ENCODE data around the gene SUOX.
A peak's percentile ranks its signal among the peaks of the same experiment; 100 is the strongest.

Gene SUOX

GRCh38 chr12:55965941-55966407, 31.1 kb upstream of the SUOX start, which contains the start of gene PMEL:
TSS of gene PMEL (minus strand) at chr12:55966042. CDS start at chr12:55966011, 31 bp downstream.
- DNase-seq (ENCODE audit: low read depth) = peak; percentile 18
- peak within 1 kb of the TSS; percentile 87 for H3K4me3 ChIP-seq (ENCODE audit: low read depth, low read length)
- TF ChIP-seq, protein P1, sequence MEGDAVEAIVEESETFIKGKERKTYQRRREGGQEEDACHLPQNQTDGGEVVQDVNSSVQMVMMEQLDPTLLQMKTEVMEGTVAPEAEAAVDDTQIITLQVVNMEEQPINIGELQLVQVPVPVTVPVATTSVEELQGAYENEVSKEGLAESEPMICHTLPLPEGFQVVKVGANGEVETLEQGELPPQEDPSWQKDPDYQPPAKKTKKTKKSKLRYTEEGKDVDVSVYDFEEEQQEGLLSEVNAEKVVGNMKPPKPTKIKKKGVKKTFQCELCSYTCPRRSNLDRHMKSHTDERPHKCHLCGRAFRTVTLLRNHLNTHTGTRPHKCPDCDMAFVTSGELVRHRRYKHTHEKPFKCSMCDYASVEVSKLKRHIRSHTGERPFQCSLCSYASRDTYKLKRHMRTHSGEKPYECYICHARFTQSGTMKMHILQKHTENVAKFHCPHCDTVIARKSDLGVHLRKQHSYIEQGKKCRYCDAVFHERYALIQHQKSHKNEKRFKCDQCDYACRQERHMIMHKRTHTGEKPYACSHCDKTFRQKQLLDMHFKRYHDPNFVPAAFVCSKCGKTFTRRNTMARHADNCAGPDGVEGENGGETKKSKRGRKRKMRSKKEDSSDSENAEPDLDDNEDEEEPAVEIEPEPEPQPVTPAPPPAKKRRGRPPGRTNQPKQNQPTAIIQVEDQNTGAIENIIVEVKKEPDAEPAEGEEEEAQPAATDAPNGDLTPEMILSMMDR (conservative IDR thresholded peaks at IDR 0.05; ENCODE audit: low read depth, low read length) = no peak

DNA sequence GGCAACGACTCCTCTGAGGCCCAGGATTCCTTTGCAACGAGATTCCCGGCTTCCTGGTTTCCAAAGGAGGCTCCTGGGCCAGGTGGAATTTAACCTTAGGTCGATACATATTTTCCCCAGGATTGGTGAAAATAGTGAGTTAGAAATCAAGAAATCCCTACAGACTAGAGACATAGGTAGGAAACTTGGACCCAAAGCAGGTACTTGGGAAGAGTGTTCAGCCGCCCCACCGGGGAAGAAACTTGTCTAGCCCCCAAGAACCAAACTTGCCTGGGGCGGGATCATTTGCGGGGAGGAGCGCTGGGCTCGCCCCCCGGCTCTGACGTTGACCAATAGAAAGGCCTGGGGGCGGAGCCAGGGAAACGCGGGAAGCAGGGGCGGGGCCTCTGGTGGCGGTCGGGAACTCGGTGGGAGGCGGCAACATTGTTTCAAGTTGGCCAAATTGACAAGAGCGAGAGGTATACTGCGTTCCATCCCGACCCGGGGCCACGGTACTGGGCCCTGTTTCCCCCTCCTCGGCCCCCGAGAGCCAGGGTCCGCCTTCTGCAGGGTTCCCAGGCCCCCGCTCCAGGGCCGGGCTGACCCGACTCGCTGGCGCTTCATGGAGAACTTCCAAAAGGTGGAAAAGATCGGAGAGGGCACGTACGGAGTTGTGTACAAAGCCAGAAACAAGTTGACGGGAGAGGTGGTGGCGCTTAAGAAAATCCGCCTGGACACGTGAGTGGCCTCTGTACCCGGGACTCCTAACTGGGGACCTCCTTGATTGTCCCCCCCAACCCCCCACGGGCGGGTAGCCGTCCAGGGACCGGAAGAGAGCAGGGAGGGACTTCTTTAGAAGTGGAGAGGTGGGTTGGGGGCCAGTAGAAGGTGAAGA, 30.4 kb upstream of the SUOX start, which contains the start of gene CDK2:
Gene CDK2, plus strand, starts transcription at position 423 of the 874 bp plus-strand sequence. Its CDS starts 179 bp downstream, at position 602.
- TF ChIP-seq, protein P1 (conservative IDR thresholded peaks at IDR 0.05; ENCODE audit: low read depth, low read length) = no peak
- peak; percentile 71 for DNase-seq (ENCODE audit: low read depth)
- peak within 1 kb of the TSS; percentile 87 for H3K4me3 ChIP-seq (ENCODE audit: low read depth, low read length)

DNA sequence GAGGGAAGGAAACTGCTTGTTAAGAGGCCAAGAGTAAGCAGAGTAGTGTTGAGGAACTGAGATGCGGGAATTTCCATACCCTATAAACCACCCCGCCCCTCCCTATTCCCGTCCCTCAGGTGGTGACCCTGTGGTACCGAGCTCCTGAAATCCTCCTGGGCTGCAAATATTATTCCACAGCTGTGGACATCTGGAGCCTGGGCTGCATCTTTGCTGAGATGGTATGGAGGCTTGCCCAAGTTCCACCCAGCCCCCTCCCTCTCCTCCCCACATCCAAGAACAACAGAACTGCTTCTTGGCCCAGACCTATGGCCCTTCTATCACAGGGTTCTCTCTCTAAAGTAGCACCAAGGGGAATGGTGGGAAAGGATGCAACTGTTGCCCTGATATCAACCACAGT, 27.7 kb upstream of the SUOX start:
- no peak for DNase-seq (ENCODE audit: low read depth)
- TF ChIP-seq, protein P1 (conservative IDR thresholded peaks at IDR 0.05; ENCODE audit: low read depth, low read length) = no peak
- H3K4me3 ChIP-seq (ENCODE audit: low read depth, low read length) = no peak overlapping the region

GRCh38 chr12:55970775-55971174, 26.3 kb upstream of the SUOX start:
- no peak overlapping the region for H3K4me3 ChIP-seq (ENCODE audit: low read depth, low read length)
- TF ChIP-seq, protein P1 (conservative IDR thresholded peaks at IDR 0.05; ENCODE audit: low read depth, low read length) = no peak
- peak; percentile 40 for DNase-seq (ENCODE audit: low read depth)

DNA sequence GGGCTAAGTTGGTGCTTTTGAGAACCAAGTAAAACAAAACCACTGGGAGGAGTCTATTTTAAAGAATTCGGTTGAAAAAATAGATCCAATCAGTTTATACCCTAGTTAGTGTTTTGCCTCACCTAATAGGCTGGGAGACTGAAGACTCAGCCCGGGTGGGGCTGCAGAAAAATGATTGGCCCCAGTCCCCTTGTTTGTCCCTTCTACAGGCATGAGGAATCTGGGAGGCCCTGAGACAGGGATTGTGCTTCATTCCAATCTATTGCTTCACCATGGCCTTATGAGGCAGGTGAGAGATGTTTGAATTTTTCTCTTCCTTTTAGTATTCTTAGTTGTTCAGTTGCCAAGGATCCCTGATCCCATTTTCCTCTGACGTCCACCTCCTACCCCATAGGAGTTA, 25.0 kb upstream of the SUOX start:
- peak; percentile 87 for DNase-seq (ENCODE audit: low read depth)
- TF ChIP-seq, protein P1 (conservative IDR thresholded peaks at IDR 0.05; ENCODE audit: low read depth, low read length) = no peak

GRCh38 chr12:55972456-55972855, 24.6 kb upstream of the SUOX start:
- DNase-seq (ENCODE audit: low read depth) = no peak
- peak overlapping the region; percentile 74 for H3K4me3 ChIP-seq (ENCODE audit: low read depth, low read length)
- TF ChIP-seq, protein P1 (conservative IDR thresholded peaks at IDR 0.05; ENCODE audit: low read depth, low read length) = no peak

More for the DNA sequence above, 25.0 kb upstream of the SUOX start:
- H3K4me3 ChIP-seq (ENCODE audit: low read depth, low read length) = peak overlapping the region; percentile 20

All from choroid plexus epithelial cell (primary cell).